Sigmoid colon (tissue), 7 donors: Measurements from ENCODE around the gene NTN1. TPM values are rescaled to one million over a fixed set of nuclear protein-coding genes. Genes with fewer than 3 reads are reported as not detected.
A peak's percentile ranks its signal among the peaks of the same experiment; 100 is the strongest.

Experiments used
- DNase-seq: peaks from one replicate; pipeline ENCODE4 v3.0.0-alpha.2; 2019
- H3K27ac ChIP-seq, 4 donors: fragments of 200-600 bp; sonication (generic); one replicate each; pipeline ENCODE4 v1.5.1; 2016 to 2019; ENCODE audit warnings: mild to moderate bottlenecking in 1 of 4
- H3K27me3 ChIP-seq, 3 donors: fragments of 200-600 bp; sonication (generic); one replicate each; pipeline ENCODE4 v1.5.1; 2019; ENCODE audit warnings: mild to moderate bottlenecking in 1 of 3
- H3K36me3 ChIP-seq, 4 donors: fragments of 200-600 bp; sonication (generic); one replicate each; pipeline ENCODE4 v1.5.1; 2016 to 2019
- H3K4me1 ChIP-seq, 4 donors: fragments of 200-600 bp; sonication (generic); one replicate each; pipeline ENCODE4 v1.5.1; 2017 to 2019
- H3K4me3 ChIP-seq, 4 donors: fragments of 200-600 bp; sonication (generic); one replicate each; pipeline ENCODE4 v1.5.1; 2017 to 2019; ENCODE audit warnings: mild to moderate bottlenecking in 2 of 4, moderate library complexity in 1 of 4
- H3K9me3 ChIP-seq, 4 donors: fragments of 200-600 bp in 3 of 4; sonication (generic) in 3 of 4; one replicate each; pipeline versions ENCODE4 v1.5.1 to v1.6.1; 2013 to 2019
- EP300 ChIP-seq, 4 donors: sonication (generic); formaldehyde crosslinking; IDR thresholded peaks; one replicate each; pipeline ENCODE4 v1.6.1; 2017; ENCODE audit warnings: antibody characterized with exemption in 4 of 4
- POLR2A ChIP-seq, 2 donors: fragments of 450-650 bp; IDR thresholded peaks; one replicate each; pipeline ENCODE4 v1.6.1; 2016; ENCODE audit warnings: antibody characterized with exemption in 2 of 2, mild to moderate bottlenecking in 2 of 2, moderate library complexity in 2 of 2
- POLR2AphosphoS5 ChIP-seq, 4 donors: sonication (generic); formaldehyde crosslinking; IDR thresholded peaks; one replicate each; pipeline ENCODE4 v1.6.1; 2017; ENCODE audit warnings: antibody characterized with exemption in 4 of 4
- WGBS, 2 donors: extraction: QIAGEN DNeasy Blood & Tissue Kit; methylation state at CpG; one replicate each; pipeline ENCODE4 v1.1.7; 2013; 5-methylcytosine and 5-hydroxymethylcytosine counted together
- intact Hi-C: fragments of 100-400 bp; cut with DNase I; formaldehyde crosslinking; loops from one replicate; pipeline ENCODE4 v1.15.1; 2023
- polyA plus RNA-seq, 3 donors: library from polyadenylated mRNA; stranded (reverse); fragments of 200-250 nt; gene quantifications; one replicate each; pipeline ENCODE4 v1.2.3, GENCODE V29; 2013
- total RNA-seq, 4 donors: library from RNA; depleted of rRNA; stranded (reverse); fragments of >200 nt; gene quantifications; one replicate each; pipeline ENCODE4 v1.1.0, GENCODE V29; 2016
- TF ChIP-seq, protein P1 (sequence below), 4 experiments: fragments of 450-650 bp in 3 of 4; fragments of 200-600 bp in 1 of 4; IDR thresholded peaks; one replicate each; pipeline ENCODE4 v1.5.1; 2016 to 2019; ENCODE audit warnings: antibody characterized with exemption in 4 of 4, mild to moderate bottlenecking in 3 of 4, moderate library complexity in 2 of 4
- donor health status: healthy with polysubstance abuse.
- donor health status: Bipolar disorder and iron deficiency.
- donor health status: healthy.

Gene NTN1
- total and polyA plus RNA-seq, 7 donors, result 0.69 to 20.3 (median 10.5) TPM

- Histone ChIP-seq H3K27me3 (no peaks in the 10 kb centered on the region), H3K4me3 (no peak overlapping the region), H3K36me3 (no peaks in the 10 kb centered on the region), H3K9me3 (no peaks in the 10 kb centered on the region), H3K4me1 (peaks cover 0 to 13% (median 9%) of the 10 kb centered on the region in 4 donors), H3K27ac (peak overlapping the region in 1 of 4 donors; percentile 12)
- TF ChIP-seq EP300 (IDR thresholded peaks at IDR 0.05) (no peak), POLR2AphosphoS5 (IDR thresholded peaks at IDR 0.05) (peak in 1 of 4 donors; percentile 37)
- TF ChIP-seq, protein P1, sequence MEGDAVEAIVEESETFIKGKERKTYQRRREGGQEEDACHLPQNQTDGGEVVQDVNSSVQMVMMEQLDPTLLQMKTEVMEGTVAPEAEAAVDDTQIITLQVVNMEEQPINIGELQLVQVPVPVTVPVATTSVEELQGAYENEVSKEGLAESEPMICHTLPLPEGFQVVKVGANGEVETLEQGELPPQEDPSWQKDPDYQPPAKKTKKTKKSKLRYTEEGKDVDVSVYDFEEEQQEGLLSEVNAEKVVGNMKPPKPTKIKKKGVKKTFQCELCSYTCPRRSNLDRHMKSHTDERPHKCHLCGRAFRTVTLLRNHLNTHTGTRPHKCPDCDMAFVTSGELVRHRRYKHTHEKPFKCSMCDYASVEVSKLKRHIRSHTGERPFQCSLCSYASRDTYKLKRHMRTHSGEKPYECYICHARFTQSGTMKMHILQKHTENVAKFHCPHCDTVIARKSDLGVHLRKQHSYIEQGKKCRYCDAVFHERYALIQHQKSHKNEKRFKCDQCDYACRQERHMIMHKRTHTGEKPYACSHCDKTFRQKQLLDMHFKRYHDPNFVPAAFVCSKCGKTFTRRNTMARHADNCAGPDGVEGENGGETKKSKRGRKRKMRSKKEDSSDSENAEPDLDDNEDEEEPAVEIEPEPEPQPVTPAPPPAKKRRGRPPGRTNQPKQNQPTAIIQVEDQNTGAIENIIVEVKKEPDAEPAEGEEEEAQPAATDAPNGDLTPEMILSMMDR (IDR thresholded peaks at IDR 0.05), result no peak
- no peak for DNase-seq
- intact Hi-C loops, result no loop called here
- WGBS, 2 donors, result 93% methylated on average over 9 of the region's 9 CpGs
Observed at GRCh38 chr17:9174779-9175574, 153.7 kb downstream of the NTN1 start.

DNA sequence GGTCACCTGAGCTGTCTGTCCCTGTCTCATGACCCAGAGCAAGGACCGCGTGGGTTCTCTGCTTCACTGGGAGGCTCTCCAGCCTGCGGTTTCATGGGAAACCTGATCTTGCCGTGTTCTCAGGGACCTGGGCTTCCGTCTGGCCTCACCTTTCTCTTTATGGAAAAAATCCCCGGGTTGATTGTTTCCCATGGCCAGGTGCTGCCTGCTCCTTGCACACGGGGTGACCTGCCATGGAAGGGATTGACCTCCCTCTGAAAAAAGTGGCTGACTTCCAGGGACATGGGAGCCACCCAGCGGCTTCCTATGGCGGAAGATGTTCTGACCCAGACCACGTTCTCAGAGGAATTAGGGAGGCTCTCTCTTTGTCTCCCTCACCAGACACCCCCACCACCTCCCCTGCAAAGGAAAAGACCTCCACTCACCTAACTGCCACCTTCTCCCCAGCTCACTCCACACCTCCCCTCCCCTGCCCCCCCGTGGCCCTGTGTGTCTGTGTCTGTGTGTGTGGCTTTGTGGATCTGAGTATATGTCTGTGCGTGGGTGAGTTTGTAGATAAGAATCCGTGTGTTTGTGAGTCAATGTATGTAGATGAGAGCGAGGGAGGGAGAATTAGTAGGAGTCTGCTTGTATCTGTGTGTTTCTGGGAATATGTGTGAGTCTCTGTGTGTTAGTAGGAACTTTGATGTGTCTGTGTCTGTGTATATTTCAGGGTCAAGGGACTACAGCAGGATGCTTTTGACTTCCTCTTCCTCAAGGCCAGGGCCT is 154.6 kb downstream of the NTN1 start:
- H3K27ac ChIP-seq, result no peak overlapping the region
- no peak for TF ChIP-seq EP300 (IDR thresholded peaks at IDR 0.05)
- TF ChIP-seq, protein P1 (IDR thresholded peaks at IDR 0.05), result no peak
- TF ChIP-seq POLR2AphosphoS5 (IDR thresholded peaks at IDR 0.05), result no peak
- no peak for TF ChIP-seq POLR2A (IDR thresholded peaks at IDR 0.05)

GRCh38 chr17:9177212-9177611 is 155.9 kb downstream of the NTN1 start:
- H3K4me1 ChIP-seq, result peaks cover 0 to 13% (median 9%) of the 10 kb centered on the region in 4 donors
- TF ChIP-seq, protein P1 (IDR thresholded peaks at IDR 0.05), result no peak
- peak in 2 of 4 donors; percentile 25 to 30 for TF ChIP-seq POLR2AphosphoS5 (IDR thresholded peaks at IDR 0.05)
- TF ChIP-seq EP300 (IDR thresholded peaks at IDR 0.05), result no peak
- no peak for TF ChIP-seq POLR2A (IDR thresholded peaks at IDR 0.05)
- H3K9me3 ChIP-seq, result no peaks in the 10 kb centered on the region
- WGBS, 2 donors, result 84 to 85% methylated on average over 15 of the region's 15 CpGs
- intact Hi-C loops, result no loop called here
- H3K4me3 ChIP-seq, result no peak overlapping the region
- peaks cover 0 to 9% (median 0%) of the 10 kb centered on the region in 4 donors for H3K36me3 ChIP-seq
- no peak overlapping the region for H3K27ac ChIP-seq
- H3K27me3 ChIP-seq, result no peaks in the 10 kb centered on the region
- no peak for DNase-seq

More for the DNA sequence above, 154.6 kb downstream of the NTN1 start:
- 79 to 82% methylated on average over 14 of the region's 14 CpGs for WGBS, 2 donors
- intact Hi-C loops, result no loop called here
- Histone ChIP-seq H3K4me3 (no peak overlapping the region), H3K9me3 (no peaks in the 10 kb centered on the region), H3K36me3 (peaks cover 0 to 7% (median 0%) of the 10 kb centered on the region in 4 donors), H3K4me1 (peaks cover 0 to 13% (median 9%) of the 10 kb centered on the region in 4 donors), H3K27me3 (no peaks in the 10 kb centered on the region)
- no peak for DNase-seq

GRCh38 chr17:9178319-9178718 is 157.0 kb downstream of the NTN1 start:
- no peaks in the 10 kb centered on the region for H3K27me3 ChIP-seq
- TF ChIP-seq EP300 (IDR thresholded peaks at IDR 0.05) (no peak), POLR2AphosphoS5 (IDR thresholded peaks at IDR 0.05) (no peak), POLR2A (IDR thresholded peaks at IDR 0.05) (no peak)
- TF ChIP-seq, protein P1 (IDR thresholded peaks at IDR 0.05), result no peak
- no peak for DNase-seq
- peaks cover 0 to 9% (median 0%) of the 10 kb centered on the region in 4 donors for H3K36me3 ChIP-seq
- 82 to 86% methylated on average over 9 of the region's 9 CpGs for WGBS, 2 donors
- H3K4me1 ChIP-seq, result peaks cover 0 to 13% (median 9%) of the 10 kb centered on the region in 4 donors
- H3K27ac ChIP-seq, result no peak overlapping the region
- H3K4me3 ChIP-seq, result no peak overlapping the region
- H3K9me3 ChIP-seq, result no peaks in the 10 kb centered on the region
- intact Hi-C loops, result no loop called here
